WTC11 (cell line): ENCODE results near the gene SLC16A10. TPM values are rescaled to one million over a fixed set of nuclear protein-coding genes. Genes with fewer than 3 reads are reported as not detected.

Experiments used
- ATAC-seq: fragments of 200-7000 bp; cut with Tn5 transposase; 2 replicates; pipeline ENCODE4 v1.10.0; 2021; ENCODE audit warnings: mild to moderate bottlenecking, moderate library complexity
- CTCF ChIA-PET: fragments of 300-600 bp; sonication (Branson Sonifier 250); formaldehyde crosslinking; loops from one replicate; lab custom pipeline; 2021; ENCODE audit warnings: antibody characterized with exemption; lab: Charles Lee
- POLR2A ChIA-PET: fragments of 350-600 bp; sonication (Branson Sonifier 250); formaldehyde crosslinking; loops from one replicate; lab custom pipeline; 2021; ENCODE audit warnings: antibody characterized with exemption; lab: Charles Lee
- DNase-seq: peaks from one replicate; pipeline ENCODE4 v3.0.0; 2021; ENCODE audit warnings: low spot score
- H3K27ac Mint-ChIP-seq: 2 replicates; pipeline ENCODE4 v1.8.0; 2021; ENCODE audit warnings: mixed read lengths
- H3K27me3 Mint-ChIP-seq: 2 replicates; pipeline ENCODE4 v1.8.0; 2021; ENCODE audit warnings: low read depth, mild to moderate bottlenecking, moderate library complexity, mixed read lengths
- H3K36me3 Mint-ChIP-seq: 2 replicates; pipeline ENCODE4 v1.8.0; 2021; ENCODE audit warnings: mixed read lengths
- H3K4me1 Mint-ChIP-seq: 2 replicates; pipeline ENCODE4 v1.8.0; 2022; ENCODE audit warnings: mixed read lengths
- H3K4me3 Mint-ChIP-seq: 2 replicates; pipeline ENCODE4 v1.8.0; 2021; ENCODE audit warnings: mild to moderate bottlenecking, moderate library complexity, mixed read lengths
- H3K9me3 Mint-ChIP-seq: 2 replicates; pipeline ENCODE4 v1.8.0; 2021; ENCODE audit warnings: mixed read lengths
- CTCF ChIP-seq: fragments of 200-600 bp; IDR thresholded peaks from 2 replicates; pipeline ENCODE4 v1.8.0; 2022; ENCODE audit warnings: antibody characterized with exemption
- E2F5 ChIP-seq: sonication (generic); formaldehyde crosslinking; IDR thresholded peaks from 2 replicates; pipeline ENCODE4 v1.8.1; 2022; ENCODE audit warnings: mild to moderate bottlenecking, moderate library complexity, missing genetic modification reagents
- ERG ChIP-seq: fragments of 250-450 bp; sonication (Bioruptor Pico); IDR thresholded peaks from 2 replicates; pipeline ENCODE4 v1.8.0; 2021; ENCODE audit warnings: mild to moderate bottlenecking
- ETV6 ChIP-seq: sonication (generic); formaldehyde crosslinking; IDR thresholded peaks from 2 replicates; pipeline ENCODE4 v1.8.1; 2022; ENCODE audit warnings: mild to moderate bottlenecking, missing genetic modification reagents
- IRF2 ChIP-seq: sonication (generic); formaldehyde crosslinking; IDR thresholded peaks from 2 replicates; pipeline ENCODE4 v1.8.0; 2022; ENCODE audit warnings: low read depth, missing genetic modification reagents, borderline replicate concordance
- JUN ChIP-seq: sonication (generic); formaldehyde crosslinking; IDR thresholded peaks from 2 replicates; pipeline ENCODE4 v1.8.0; 2023; ENCODE audit warnings: mild to moderate bottlenecking, missing genetic modification reagents
- KAT7 ChIP-seq: sonication (generic); formaldehyde crosslinking; IDR thresholded peaks from 2 replicates; pipeline ENCODE4 v1.8.1; 2023; ENCODE audit warnings: missing genetic modification reagents, mild to moderate bottlenecking, borderline replicate concordance
- MXD4 ChIP-seq: fragments of 250-450 bp; sonication (Bioruptor Pico); IDR thresholded peaks from 2 replicates; pipeline ENCODE4 v1.8.0; 2021; ENCODE audit warnings: mild to moderate bottlenecking, moderate library complexity, borderline replicate concordance
- NFATC4 ChIP-seq: fragments of 250-450 bp; sonication (Bioruptor Pico); IDR thresholded peaks from 2 replicates; pipeline ENCODE4 v1.9.0; 2021; ENCODE audit warnings: mild to moderate bottlenecking
- NFE2L1 ChIP-seq: sonication (generic); formaldehyde crosslinking; IDR thresholded peaks from 2 replicates; pipeline ENCODE4 v1.8.1; 2023; ENCODE audit warnings: missing genetic modification reagents
- NR1H2 ChIP-seq: sonication (generic); formaldehyde crosslinking; IDR thresholded peaks from 2 replicates; pipeline ENCODE4 v1.9.0; 2021; ENCODE audit warnings: mild to moderate bottlenecking, moderate library complexity, missing genetic modification reagents
- PRRX2 ChIP-seq: fragments of 250-450 bp; sonication (Bioruptor Pico); IDR thresholded peaks from 2 replicates; pipeline ENCODE4 v1.8.0; 2021; ENCODE audit warnings: mild to moderate bottlenecking
- USF2 ChIP-seq: sonication (generic); formaldehyde crosslinking; IDR thresholded peaks from 2 replicates; pipeline ENCODE4 v1.8.1; 2023; ENCODE audit warnings: mild to moderate bottlenecking, missing genetic modification reagents, moderate library complexity
- ZMAT4 ChIP-seq: fragments of 250-450 bp; sonication (Bioruptor Pico); IDR thresholded peaks from 2 replicates; pipeline ENCODE4 v1.9.0; 2021; ENCODE audit warnings: mild to moderate bottlenecking
- ZNF232 ChIP-seq: sonication (generic); formaldehyde crosslinking; IDR thresholded peaks from 2 replicates; pipeline ENCODE4 v1.8.0; 2022; ENCODE audit warnings: mild to moderate bottlenecking, missing genetic modification reagents
- ZNF423 ChIP-seq: fragments of 250-450 bp; sonication (Bioruptor Pico); IDR thresholded peaks from 2 replicates; pipeline ENCODE4 v2.1.2; 2022; ENCODE audit warnings: mild to moderate bottlenecking, moderate library complexity
- ZNF671 ChIP-seq: fragments of 250-450 bp; sonication (Bioruptor Pico); IDR thresholded peaks from 2 replicates; pipeline ENCODE4 v1.8.0; 2021; ENCODE audit warnings: mild to moderate bottlenecking
- total RNA-seq: library from RNA; stranded (reverse); gene quantifications from 3 replicates; pipeline ENCODE4 v1.2.3, GENCODE V29; 2021
- TF ChIP-seq, protein P1 (sequence below): sonication (generic); formaldehyde crosslinking; IDR thresholded peaks from 2 replicates; pipeline ENCODE4 v1.8.1; 2023; ENCODE audit warnings: mild to moderate bottlenecking, missing genetic modification reagents
- TF ChIP-seq, protein P2 (sequence below): sonication (generic); formaldehyde crosslinking; IDR thresholded peaks from 2 replicates; pipeline ENCODE4 v1.8.0; 2023; ENCODE audit warnings: missing genetic modification reagents
- TF ChIP-seq, protein P3 (sequence below): sonication (generic); formaldehyde crosslinking; IDR thresholded peaks from 2 replicates; pipeline ENCODE4 v1.8.1; 2023; ENCODE audit warnings: mild to moderate bottlenecking, moderate library complexity, missing genetic modification reagents

SLC16A10 gene
- total RNA-seq, 1 experiment from 2014 or later = 18.4 TPM

DNA sequence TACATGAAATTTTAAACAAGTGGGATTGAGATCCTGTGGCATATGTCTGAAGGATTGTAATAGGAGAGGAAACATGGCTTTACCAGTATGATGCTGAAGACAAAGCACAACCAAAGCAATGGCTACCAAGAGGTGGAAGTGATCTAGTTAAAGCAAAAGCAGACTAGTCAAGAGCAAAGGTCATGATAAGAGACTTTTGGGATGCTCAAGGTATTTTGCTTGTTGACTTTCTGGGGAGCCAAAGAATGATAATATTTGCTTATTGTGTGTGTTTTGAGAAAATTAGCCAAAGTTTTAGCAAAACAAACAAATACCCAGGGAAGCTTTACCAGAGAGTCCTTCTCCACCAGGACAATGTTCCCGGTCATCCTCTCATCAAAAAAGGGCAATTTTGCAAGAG lies 20.3 kb downstream of the SLC16A10 start (continued):
- TF ChIP-seq E2F5 (CRISPR knock-in tag) = no peak
- TF ChIP-seq ZMAT4 = no peak
- TF ChIP-seq USF2 (CRISPR knock-in tag) = no peak
- TF ChIP-seq ETV6 (CRISPR knock-in tag) = no peak
- TF ChIP-seq, protein P1, sequence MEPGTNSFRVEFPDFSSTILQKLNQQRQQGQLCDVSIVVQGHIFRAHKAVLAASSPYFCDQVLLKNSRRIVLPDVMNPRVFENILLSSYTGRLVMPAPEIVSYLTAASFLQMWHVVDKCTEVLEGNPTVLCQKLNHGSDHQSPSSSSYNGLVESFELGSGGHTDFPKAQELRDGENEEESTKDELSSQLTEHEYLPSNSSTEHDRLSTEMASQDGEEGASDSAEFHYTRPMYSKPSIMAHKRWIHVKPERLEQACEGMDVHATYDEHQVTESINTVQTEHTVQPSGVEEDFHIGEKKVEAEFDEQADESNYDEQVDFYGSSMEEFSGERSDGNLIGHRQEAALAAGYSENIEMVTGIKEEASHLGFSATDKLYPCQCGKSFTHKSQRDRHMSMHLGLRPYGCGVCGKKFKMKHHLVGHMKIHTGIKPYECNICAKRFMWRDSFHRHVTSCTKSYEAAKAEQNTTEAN (CRISPR knock-in tag) = no peak
- no peak for TF ChIP-seq PRRX2 (CRISPR knock-in tag)
- TF ChIP-seq ZNF232 (CRISPR knock-in tag) = no peak
- no peak for TF ChIP-seq NFATC4 (CRISPR knock-in tag)

- no peak for ATAC-seq
- TF ChIP-seq MXD4 (CRISPR knock-in tag) (no peak), ERG (no peak), PRRX2 (CRISPR knock-in tag) (no peak), KAT7 (CRISPR knock-in tag) (no peak), NFE2L1 (no peak), NR1H2 (CRISPR knock-in tag) (no peak), ZNF423 (CRISPR knock-in tag) (no peak), NFATC4 (CRISPR knock-in tag) (no peak)
- peaks cover 12% of the 10 kb centered on the region for H3K4me1 Mint-ChIP-seq
- peaks cover 20% of the 10 kb centered on the region for H3K9me3 Mint-ChIP-seq
- ChIA-PET POLR2A (no interaction called here), CTCF (no interaction called here)
- no peak overlapping the region for H3K27ac Mint-ChIP-seq
- no peak overlapping the region for H3K4me3 Mint-ChIP-seq
- peaks cover 19% of the 10 kb centered on the region for H3K36me3 Mint-ChIP-seq
- no peaks in the 10 kb centered on the region for H3K27me3 Mint-ChIP-seq
- no peak for DNase-seq
Measured at GRCh38 chr6:111110036-111110435, 22.7 kb downstream of the SLC16A10 start.

DNA sequence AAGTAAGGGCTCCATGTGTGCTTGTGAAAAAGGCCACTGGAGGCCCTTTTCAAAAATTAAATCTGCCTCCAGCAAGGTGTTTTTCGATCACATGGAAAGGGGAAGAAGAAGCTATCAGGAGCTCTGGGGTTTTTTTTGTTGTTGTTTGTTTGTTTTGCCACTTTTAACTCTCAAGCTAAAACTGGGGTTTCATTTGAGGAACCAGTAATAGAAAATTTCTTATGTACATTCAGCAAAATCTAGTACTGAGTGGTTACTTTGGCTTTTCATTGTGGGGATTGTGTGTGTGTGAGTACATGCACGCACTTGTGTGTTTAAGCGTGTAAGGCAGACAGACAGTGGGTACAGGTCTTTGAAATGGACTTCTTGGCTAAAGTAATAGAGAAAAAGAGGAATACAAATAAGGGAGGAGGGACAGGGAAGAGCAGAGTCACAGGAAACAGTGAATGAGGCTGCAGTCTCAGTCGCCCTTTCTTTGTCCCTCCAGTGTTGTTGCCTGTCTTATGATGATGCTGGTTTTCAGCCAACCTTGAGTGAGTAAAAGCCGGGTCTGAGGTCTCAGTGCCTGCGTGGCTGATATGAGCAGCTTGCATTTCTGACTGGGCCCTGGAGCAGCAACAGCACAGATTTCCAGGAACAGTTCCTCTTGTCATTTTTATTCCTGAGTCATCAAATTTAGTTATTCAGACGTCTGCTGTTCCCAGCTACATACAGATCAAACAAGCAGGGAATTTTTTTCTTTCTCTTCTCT lies 26.2 kb downstream of the SLC16A10 start:
- peak overlapping the region; percentile 78 for H3K27ac Mint-ChIP-seq
- CTCF ChIA-PET = no interaction called here
- POLR2A ChIA-PET = no interaction called here
- DNase-seq = no peak
- H3K27me3 Mint-ChIP-seq = no peaks in the 10 kb centered on the region
- H3K4me3 Mint-ChIP-seq = no peak overlapping the region
- H3K36me3 Mint-ChIP-seq = no peaks in the 10 kb centered on the region
- peaks cover 16% of the 10 kb centered on the region for H3K4me1 Mint-ChIP-seq
- TF ChIP-seq ZNF671 (CRISPR knock-in tag) = no peak
- no peak for TF ChIP-seq JUN
- TF ChIP-seq, protein P2, sequence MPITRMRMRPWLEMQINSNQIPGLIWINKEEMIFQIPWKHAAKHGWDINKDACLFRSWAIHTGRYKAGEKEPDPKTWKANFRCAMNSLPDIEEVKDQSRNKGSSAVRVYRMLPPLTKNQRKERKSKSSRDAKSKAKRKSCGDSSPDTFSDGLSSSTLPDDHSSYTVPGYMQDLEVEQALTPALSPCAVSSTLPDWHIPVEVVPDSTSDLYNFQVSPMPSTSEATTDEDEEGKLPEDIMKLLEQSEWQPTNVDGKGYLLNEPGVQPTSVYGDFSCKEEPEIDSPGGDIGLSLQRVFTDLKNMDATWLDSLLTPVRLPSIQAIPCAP (CRISPR knock-in tag) = no peak
- TF ChIP-seq NFATC4 (CRISPR knock-in tag) = no peak
- TF ChIP-seq IRF2 (CRISPR knock-in tag) = no peak
- TF ChIP-seq, protein P3, sequence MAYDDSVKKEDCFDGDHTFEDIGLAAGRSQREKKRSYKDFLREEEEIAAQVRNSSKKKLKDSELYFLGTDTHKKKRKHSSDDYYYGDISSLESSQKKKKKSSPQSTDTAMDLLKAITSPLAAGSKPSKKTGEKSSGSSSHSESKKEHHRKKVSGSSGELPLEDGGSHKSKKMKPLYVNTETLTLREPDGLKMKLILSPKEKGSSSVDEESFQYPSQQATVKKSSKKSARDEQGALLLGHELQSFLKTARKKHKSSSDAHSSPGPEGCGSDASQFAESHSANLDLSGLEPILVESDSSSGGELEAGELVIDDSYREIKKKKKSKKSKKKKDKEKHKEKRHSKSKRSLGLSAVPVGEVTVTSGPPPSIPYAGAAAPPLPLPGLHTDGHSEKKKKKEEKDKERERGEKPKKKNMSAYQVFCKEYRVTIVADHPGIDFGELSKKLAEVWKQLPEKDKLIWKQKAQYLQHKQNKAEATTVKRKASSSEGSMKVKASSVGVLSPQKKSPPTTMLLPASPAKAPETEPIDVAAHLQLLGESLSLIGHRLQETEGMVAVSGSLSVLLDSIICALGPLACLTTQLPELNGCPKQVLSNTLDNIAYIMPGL = no peak
- no peak for TF ChIP-seq CTCF
- 0 out of 2 replicates have a peak, but pooled peaks cover 4% of the 10 kb centered on the region for H3K9me3 Mint-ChIP-seq
- peak; percentile 78 for ATAC-seq
